Measurements from ENCODE around the gene PHKA2.
"Not testable (repeated sequence)": the region's sequence is repeated elsewhere in the genome, so short reads cannot be mapped to it uniquely, and the experiment has no call there.

The PHKA2 gene

DNA sequence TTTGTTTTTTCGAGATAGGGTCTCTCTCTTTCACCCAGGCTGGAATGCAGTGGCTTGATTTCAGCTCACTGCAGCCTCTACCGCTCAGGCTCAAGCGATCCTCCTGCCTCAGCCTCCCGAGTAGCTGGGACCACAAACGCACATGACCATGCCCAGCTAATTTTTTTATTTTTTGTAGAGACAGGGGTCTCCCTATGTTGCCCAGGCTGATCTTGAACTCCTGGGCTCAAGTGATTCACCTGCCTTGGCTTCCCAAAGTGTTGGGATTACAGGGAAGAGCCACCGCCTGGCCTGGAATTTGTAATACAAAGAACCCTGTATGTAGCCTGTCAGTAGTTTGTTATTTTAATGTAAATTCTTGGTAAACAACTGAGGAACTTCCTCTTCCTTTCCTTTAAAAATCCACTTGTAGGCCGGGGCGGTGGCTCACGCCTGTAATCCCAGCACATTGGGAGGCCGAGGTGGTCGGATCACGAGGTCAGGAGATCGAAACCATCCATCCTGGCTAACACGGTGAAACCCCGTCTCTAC lies 119.5 kb downstream of the PHKA2 start:
- no peak for DNase-seq (ENCODE audit: low read depth in 2 of 2)

DNA sequence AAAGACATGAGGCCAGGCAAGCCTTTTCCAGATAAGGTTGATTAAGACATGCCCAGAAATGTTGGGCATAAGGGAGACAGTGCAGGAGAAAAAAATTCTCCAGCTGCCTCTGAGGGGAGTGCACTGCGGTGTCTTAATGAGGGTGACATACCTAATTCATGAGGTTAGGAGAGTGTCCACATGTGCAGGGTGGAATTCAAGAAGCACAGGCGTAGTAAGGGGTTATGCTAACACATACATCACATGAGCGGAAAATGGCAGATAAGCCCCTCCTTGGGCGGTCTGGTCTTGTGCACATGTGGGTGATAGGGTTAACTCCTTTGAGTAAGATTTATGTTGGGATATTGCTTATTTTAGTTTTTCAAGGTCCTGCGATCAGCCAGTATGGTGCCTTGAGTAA lies 122.4 kb downstream of the PHKA2 start:
- no peak for DNase-seq (ENCODE audit: low read depth in 2 of 2)

DNA sequence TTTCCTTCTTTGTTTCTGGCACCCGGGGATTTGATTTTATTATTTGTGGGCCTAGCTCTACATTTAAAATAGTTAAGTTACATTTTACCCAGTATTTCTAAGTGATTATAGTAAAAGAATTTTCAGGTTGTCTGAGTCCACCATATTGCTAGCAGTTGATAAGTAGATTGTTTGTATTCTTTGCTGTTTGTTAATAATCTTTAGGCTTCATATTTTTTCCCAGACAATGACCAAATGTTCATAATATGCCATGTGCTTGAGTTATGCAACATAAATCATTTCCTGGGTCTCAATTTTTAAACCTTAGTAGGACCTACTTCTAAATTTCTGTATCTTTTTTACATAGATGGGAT lies 127.3 kb downstream of the PHKA2 start:
- no peak for DNase-seq (ENCODE audit: low read depth in 2 of 2)

DNA sequence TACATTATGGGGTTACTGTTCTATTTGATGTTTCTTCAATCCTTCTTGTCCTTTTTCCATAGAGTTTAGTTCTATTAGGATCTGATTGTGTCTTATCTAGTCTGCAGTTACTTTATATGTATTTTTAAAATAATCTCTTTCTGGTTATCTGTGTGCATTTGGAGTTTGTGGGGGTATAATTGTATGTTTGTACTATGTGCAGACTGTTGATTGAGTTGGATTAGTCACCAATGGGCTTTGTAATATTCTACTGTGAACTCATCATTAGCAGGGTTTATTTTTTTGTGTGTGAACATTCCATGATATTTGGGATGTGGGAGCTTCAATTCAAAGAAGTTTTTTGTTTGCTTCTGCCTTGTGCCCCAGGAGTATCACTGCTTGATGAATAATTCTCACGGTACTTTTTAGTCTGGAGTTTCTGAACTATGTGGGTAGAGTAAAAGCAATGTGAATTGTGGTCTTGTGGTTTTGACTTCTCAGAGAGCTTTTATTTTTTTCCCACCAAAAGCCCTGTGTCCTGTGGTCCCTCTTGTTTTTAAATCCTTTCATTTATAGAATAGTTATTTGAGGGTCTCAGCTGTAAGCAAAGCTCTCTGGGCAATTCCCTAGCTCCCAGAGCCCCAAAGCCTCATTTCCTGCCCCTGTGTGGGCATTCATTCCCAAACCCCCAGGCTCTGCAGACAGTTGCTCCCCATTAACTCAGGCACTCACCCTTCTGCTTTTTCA lies 127.8 kb downstream of the PHKA2 start:
- no peak for DNase-seq (ENCODE audit: low read depth in 2 of 2)

DNA sequence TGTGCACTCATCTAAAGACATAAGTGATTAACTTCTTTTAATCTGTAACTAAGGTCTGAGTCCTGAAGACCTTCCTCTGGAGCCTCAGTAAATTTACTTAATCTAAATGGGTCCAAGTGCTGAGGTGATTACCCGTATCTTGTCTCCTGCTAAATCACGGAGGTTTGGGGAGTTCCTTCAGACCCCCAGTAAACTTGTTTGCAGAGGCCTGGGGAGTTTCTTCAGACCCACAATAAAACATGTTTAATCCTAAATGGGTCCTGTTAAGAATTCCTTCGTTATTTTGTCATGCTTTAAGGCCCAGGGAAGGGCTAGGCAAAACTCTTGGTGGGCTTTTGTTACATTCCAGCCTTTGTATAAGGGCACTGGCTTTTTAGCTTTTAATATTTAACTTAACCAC lies 136.0 kb downstream of the PHKA2 start:
- DNase-seq (ENCODE audit: low read depth in 2 of 2) = not testable (repeated sequence)

Data from stimulated activated CD8-positive, alpha-beta memory T cell treated with anti-CD3 and anti-CD28 coated beads, Interleukin-2, amount 100 ng/mL, for 1 hour (primary cell).